ENCODE measurements around the gene BBS12. TPM values are rescaled to one million over a fixed set of nuclear protein-coding genes. Genes with fewer than 3 reads are reported as not detected.

BBS12 gene
- total and polyA plus RNA-seq, 12 donors = 1.5 to 7.8 (median 5.4) TPM

GRCh38 chr4:122688529-122689140, 43.9 kb upstream of the BBS12 start:
- intact Hi-C loops (cut with DNase I) = no loop called here
- peak overlapping the region in 1 of 4 donors; percentile 40 for H3K4me3 ChIP-seq
- H3K36me3 ChIP-seq (replicated peaks in 1 of 2) = no peaks in the 10 kb centered on the region
- no peaks in the 10 kb centered on the region for H3K4me1 ChIP-seq (replicated peaks in 1 of 2)
- no peaks in the 10 kb centered on the region for H3K9me3 ChIP-seq (replicated peaks in 1 of 3)
- TF ChIP-seq CTCF (IDR thresholded peaks at IDR 0.05) (no peak), POLR2A (IDR thresholded peaks at IDR 0.05) (no peak)
- WGBS, 4 donors = 47 to 68% (median 60%) methylated on average over 9 of the region's 9 CpGs
- no peaks in the 10 kb centered on the region for H3K27me3 ChIP-seq
- no peak overlapping the region for H3K27ac ChIP-seq
- no peak for DNase-seq

GRCh38 chr4:122689972-122690371, 42.5 kb upstream of the BBS12 start:
- H3K9me3 ChIP-seq (replicated peaks in 1 of 3) = no peaks in the 10 kb centered on the region
- no peaks in the 10 kb centered on the region for H3K4me1 ChIP-seq (replicated peaks in 1 of 2)
- intact Hi-C loops (cut with DNase I) = no loop called here
- H3K27ac ChIP-seq = no peak overlapping the region
- DNase-seq = no peak
- no peaks in the 10 kb centered on the region for H3K36me3 ChIP-seq (replicated peaks in 1 of 2)
- H3K27me3 ChIP-seq = no peaks in the 10 kb centered on the region
- TF ChIP-seq CTCF (IDR thresholded peaks at IDR 0.05) = no peak
- no peak for TF ChIP-seq POLR2A (IDR thresholded peaks at IDR 0.05)
- no peak overlapping the region for H3K4me3 ChIP-seq

GRCh38 chr4:122691988-122692387, 40.5 kb upstream of the BBS12 start:
- intact Hi-C loops (cut with DNase I) = no loop called here
- Histone ChIP-seq H3K9me3 (replicated peaks in 1 of 3) (no peaks in the 10 kb centered on the region), H3K4me1 (replicated peaks in 1 of 2) (no peaks in the 10 kb centered on the region), H3K27ac (no peak overlapping the region), H3K27me3 (no peaks in the 10 kb centered on the region), H3K36me3 (replicated peaks in 1 of 2) (no peaks in the 10 kb centered on the region), H3K4me3 (no peak overlapping the region)
- 57 to 64% (median 62%) methylated on average over 4 of the region's 4 CpGs for WGBS, 4 donors
- TF ChIP-seq POLR2A (IDR thresholded peaks at IDR 0.05) = no peak
- no peak for TF ChIP-seq CTCF (IDR thresholded peaks at IDR 0.05)
- no peak for DNase-seq

GRCh38 chr4:122692641-122693520, 39.6 kb upstream of the BBS12 start:
- 37 to 51% (median 46%) methylated on average over 3 of the region's 3 CpGs for WGBS, 4 donors
- Histone ChIP-seq H3K4me1 (replicated peaks in 1 of 2) (no peaks in the 10 kb centered on the region), H3K27me3 (no peaks in the 10 kb centered on the region), H3K9me3 (replicated peaks in 1 of 3) (no peaks in the 10 kb centered on the region), H3K36me3 (replicated peaks in 1 of 2) (no peaks in the 10 kb centered on the region), H3K4me3 (no peak overlapping the region), H3K27ac (no peak overlapping the region)
- DNase-seq = no peak
- intact Hi-C loops (cut with DNase I) = no loop called here
- TF ChIP-seq CTCF (IDR thresholded peaks at IDR 0.05) (no peak), POLR2A (IDR thresholded peaks at IDR 0.05) (no peak)

Measured in adrenal gland (tissue), 12 donors.